ENCODE measurements around the gene TMEM184C. TPM values are rescaled to one million over a fixed set of nuclear protein-coding genes. Genes with fewer than 3 reads are reported as not detected.
A peak's percentile ranks its signal among the peaks of the same experiment; 100 is the strongest.

TMEM184C gene
- total and polyA plus RNA-seq, 2 of the 8 experiments (the other 6 are each of a cell fraction or from before 2014, with no cell fraction given) = 11.1 to 42.4 TPM

- no peak for TF ChIP-seq RAD21 (IDR thresholded peaks at IDR 0.05 in 1 of 2, conservative IDR thresholded peaks at IDR 0.05 in 1 of 2; ENCODE audit: low read depth in 2 of 2, low read length in 2 of 2)
- peak in 1 of 2 experiments; percentile 51; a peak in 1 of 3 replicates for TF ChIP-seq EP300 (IDR thresholded peaks at IDR 0.05; ENCODE audit: borderline replicate concordance in 1 of 2, low read depth in 2 of 2, low read length in 2 of 2)
- no peak for TF ChIP-seq SIX5 (IDR thresholded peaks at IDR 0.05; ENCODE audit: low read depth, low read length)
- TF ChIP-seq ATF2 (IDR thresholded peaks at IDR 0.05; ENCODE audit: low read length) = no peak
- peak; percentile 99 for TF ChIP-seq CREB1 (IDR thresholded peaks at IDR 0.05)
- TF ChIP-seq SP1 (IDR thresholded peaks at IDR 0.05; ENCODE audit: low read depth, low read length) = peak; percentile 65; the same call in 1 of the 2 replicates
- no peak for TF ChIP-seq GTF2F1 (IDR thresholded peaks at IDR 0.05; ENCODE audit: borderline replicate concordance, low read depth, low read length)
- peak; percentile 63; the same call in 1 of the 2 replicates for TF ChIP-seq ATF3 (IDR thresholded peaks at IDR 0.05; ENCODE audit: insufficient read depth, low read depth, low read length)
- TF ChIP-seq TAF1 (IDR thresholded peaks at IDR 0.05; ENCODE audit: low read depth, low read length) = peak; percentile 86
- no peak for TF ChIP-seq CBX5 (IDR thresholded peaks at IDR 0.05; ENCODE audit: low read depth, low read length)
- TF ChIP-seq BRCA1 (IDR thresholded peaks at IDR 0.05; ENCODE audit: low read depth, low read length) = no peak
- TF ChIP-seq RXRA (IDR thresholded peaks at IDR 0.05; ENCODE audit: insufficient read depth, low read depth, low read length) = no peak
- peak; percentile 50 for TF ChIP-seq SRF (IDR thresholded peaks at IDR 0.05; ENCODE audit: low read depth, low read length)
- TF ChIP-seq KDM5A (IDR thresholded peaks at IDR 0.05; ENCODE audit: low read length) = no peak
- no peak for TF ChIP-seq RFX5 (IDR thresholded peaks at IDR 0.05; ENCODE audit: borderline replicate concordance, low read depth, low read length)
- peak; percentile 80 for TF ChIP-seq PHF8 (conservative IDR thresholded peaks at IDR 0.05; ENCODE audit: low read depth, low read length)
- no peak for TF ChIP-seq MAFK (IDR thresholded peaks at IDR 0.05; ENCODE audit: low read depth, low read length)
- peak; percentile 99 for TF ChIP-seq ASH2L (IDR thresholded peaks at IDR 0.05; ENCODE audit: low read length)
- TF ChIP-seq RNF2 (IDR thresholded peaks at IDR 0.05; ENCODE audit: borderline replicate concordance, low read depth, low read length, missing control alignments, poor library complexity, severe bottlenecking) = no peak
- no peak for TF ChIP-seq JUND (IDR thresholded peaks at IDR 0.05; ENCODE audit: low read length)
- no peak for TF ChIP-seq HDAC6 (IDR thresholded peaks at IDR 0.05; ENCODE audit: low read depth, low read length)
These were observed 66.8 kb downstream of the TMEM184C start, which contains the start of gene PRMT9 (continued) for GRCh38 chr4:147683717-147684700.

All from H1 (cell line).